ENCODE data around the gene ST6GALNAC3.
"Not testable (repeated sequence)": the region's sequence is repeated elsewhere in the genome, so short reads cannot be mapped to it uniquely, and the experiment has no call there.

The ST6GALNAC3 gene

GRCh38 chr1:76073481-76073880 lies 1.1 kb upstream of the ST6GALNAC3 start:
- DNase-seq (ENCODE audit: low spot score) = peak; percentile 22

GRCh38 chr1:76075188-76075489 lies 593 bp downstream of the ST6GALNAC3 start:
- DNase-seq (ENCODE audit: low spot score) = no peak

GRCh38 chr1:76075877-76076276 lies 1.3 kb downstream of the ST6GALNAC3 start:
- DNase-seq (ENCODE audit: low spot score) = peak; percentile 50

- no peak for DNase-seq (ENCODE audit: low spot score)
Observed at GRCh38 chr1:76079475-76080227, 5.1 kb downstream of the ST6GALNAC3 start.

- no peak for DNase-seq (ENCODE audit: low spot score)
Observed at GRCh38 chr1:76080552-76081079, 6.1 kb downstream of the ST6GALNAC3 start.

- no peak for DNase-seq (ENCODE audit: low spot score)
Observed at GRCh38 chr1:76082062-76082461, 7.5 kb downstream of the ST6GALNAC3 start.

- DNase-seq (ENCODE audit: low spot score) = peak; percentile 64
Observed at GRCh38 chr1:76083189-76083588, 8.6 kb downstream of the ST6GALNAC3 start.

- no peak for DNase-seq (ENCODE audit: low spot score)
Observed at GRCh38 chr1:76084029-76084627, 9.6 kb downstream of the ST6GALNAC3 start.

- no peak for DNase-seq (ENCODE audit: low spot score)
Observed at GRCh38 chr1:76084685-76085084, 10.1 kb downstream of the ST6GALNAC3 start.

GRCh38 chr1:76086109-76086508 lies 11.6 kb downstream of the ST6GALNAC3 start:
- no peak for DNase-seq (ENCODE audit: low spot score)

- DNase-seq (ENCODE audit: low spot score) = no peak
Observed at GRCh38 chr1:76086597-76086996, 12.1 kb downstream of the ST6GALNAC3 start.

GRCh38 chr1:76090283-76091203 lies 16.0 kb downstream of the ST6GALNAC3 start:
- no peak for DNase-seq (ENCODE audit: low spot score)

GRCh38 chr1:76092812-76093211 lies 18.3 kb downstream of the ST6GALNAC3 start:
- no peak for DNase-seq (ENCODE audit: low spot score)

- no peak for DNase-seq (ENCODE audit: low spot score)
Observed at GRCh38 chr1:76093522-76094312, 19.2 kb downstream of the ST6GALNAC3 start.

GRCh38 chr1:76095802-76096201 lies 21.3 kb downstream of the ST6GALNAC3 start:
- no peak for DNase-seq (ENCODE audit: low spot score)

GRCh38 chr1:76097064-76097463 lies 22.5 kb downstream of the ST6GALNAC3 start:
- not testable (repeated sequence) for DNase-seq (ENCODE audit: low spot score)

GRCh38 chr1:76098845-76099244 lies 24.3 kb downstream of the ST6GALNAC3 start:
- no peak for DNase-seq (ENCODE audit: low spot score)

- DNase-seq (ENCODE audit: low spot score) = no peak
Observed at GRCh38 chr1:76101548-76101947, 27.0 kb downstream of the ST6GALNAC3 start.

GRCh38 chr1:76102046-76102445 lies 27.5 kb downstream of the ST6GALNAC3 start:
- no peak for DNase-seq (ENCODE audit: low spot score)

- no peak for DNase-seq (ENCODE audit: low spot score)
Observed at GRCh38 chr1:76103034-76103433, 28.5 kb downstream of the ST6GALNAC3 start.

GRCh38 chr1:76105372-76105771 lies 30.8 kb downstream of the ST6GALNAC3 start:
- no peak for DNase-seq (ENCODE audit: low spot score)

- DNase-seq (ENCODE audit: low spot score) = no peak
Observed at GRCh38 chr1:76106251-76106650, 31.7 kb downstream of the ST6GALNAC3 start.

Data from COLO829 (cell line).